BLaER1 (cell line): ENCODE results near the gene CCDC9.

Source experiments
- H3K27ac ChIP-seq: shearing (Covaris generic); formaldehyde crosslinking; 2 replicates; pipeline ENCODE4 v1.8.1; 2022
- H3K27me3 ChIP-seq: shearing (Covaris generic); formaldehyde crosslinking; 2 replicates; pipeline ENCODE4 v1.8.1; 2022
- H3K36me3 ChIP-seq: shearing (Covaris generic); formaldehyde crosslinking; 2 replicates; pipeline ENCODE4 v1.8.1; 2022
- H3K4me1 ChIP-seq: shearing (Covaris generic); formaldehyde crosslinking; 2 replicates; pipeline ENCODE4 v1.8.1; 2022
- H3K4me2 ChIP-seq: shearing (Covaris generic); formaldehyde crosslinking; 2 replicates; pipeline ENCODE4 v1.8.1; 2022
- H3K4me3 ChIP-seq: shearing (Covaris generic); formaldehyde crosslinking; 2 replicates; pipeline ENCODE4 v1.8.1; 2022
- H3K9ac ChIP-seq: shearing (Covaris generic); formaldehyde crosslinking; 2 replicates; pipeline ENCODE4 v1.8.1; 2022
- H3K9me3 ChIP-seq: shearing (Covaris generic); formaldehyde crosslinking; 2 replicates; pipeline ENCODE4 v1.8.1; 2022
- H4K20me1 ChIP-seq: shearing (Covaris generic); formaldehyde crosslinking; 2 replicates; pipeline ENCODE4 v1.8.1; 2022
- Cebpa-rat ChIP-seq: shearing (Covaris generic); IDR thresholded peaks from 2 replicates; pipeline ENCODE4 v1.8.1; 2022

CCDC9 gene

DNA sequence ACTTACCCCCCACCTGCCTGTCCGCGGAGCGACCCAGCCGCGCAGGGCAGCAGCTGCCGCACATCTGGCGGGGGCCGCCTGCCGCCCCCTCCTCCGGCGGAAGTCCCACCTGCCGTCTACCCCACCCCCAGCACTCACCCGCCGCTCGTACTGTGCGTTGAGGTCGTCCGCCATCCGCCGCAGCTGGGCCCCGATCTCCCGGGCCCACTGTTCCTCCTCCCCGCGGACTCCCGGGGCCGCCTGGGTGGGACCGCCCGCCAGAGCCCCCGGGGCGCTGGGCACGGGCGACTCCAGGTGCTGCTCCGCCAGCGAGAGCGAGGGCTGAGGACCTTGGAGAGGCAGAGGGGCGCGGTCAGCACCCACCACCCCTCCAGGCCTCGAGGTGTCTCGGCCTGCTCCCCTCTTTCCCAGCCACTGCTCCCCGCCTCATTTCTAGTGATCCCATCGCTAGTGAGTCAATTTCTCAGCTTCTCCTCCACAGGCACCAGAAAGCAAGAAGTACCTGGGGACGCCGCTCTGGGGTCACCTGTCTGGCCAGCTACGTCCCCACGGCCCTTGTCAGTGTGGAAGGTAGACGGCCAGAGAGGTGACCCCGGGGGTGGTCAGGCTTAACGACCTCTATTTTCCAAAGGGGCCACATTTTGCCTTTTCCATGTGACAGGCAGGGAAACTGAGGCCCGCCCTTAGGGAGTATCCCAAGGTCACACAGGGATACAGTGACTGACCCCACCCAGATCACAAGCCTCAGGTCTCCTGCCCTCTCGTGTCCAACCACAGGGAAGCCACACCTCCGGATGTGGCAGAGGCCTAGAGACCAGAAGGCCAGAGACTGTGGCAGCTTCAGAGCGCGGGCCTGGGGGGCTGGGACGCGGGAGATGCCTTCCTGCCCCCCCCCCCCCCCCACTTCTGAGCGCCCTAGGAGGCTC, 29.6 kb upstream of the CCDC9 start:
- Histone ChIP-seq H4K20me1 (peaks cover 33% of the 10 kb centered on the region), H3K27ac (peak overlapping the region; percentile 97), H3K4me3 (peak overlapping the region; percentile 86), H3K27me3 (peaks cover 19% of the 10 kb centered on the region; the same call in 1 of the 2 replicates), H3K4me2 (peak overlapping the region; percentile 99), H3K9ac (peak overlapping the region; percentile 88), H3K4me1 (peaks cover 53% of the 10 kb centered on the region), H3K9me3 (no peaks in the 10 kb centered on the region), H3K36me3 (peaks cover 15% of the 10 kb centered on the region; the same call in 1 of the 2 replicates)
- TF ChIP-seq Cebpa-rat, result no peak

DNA sequence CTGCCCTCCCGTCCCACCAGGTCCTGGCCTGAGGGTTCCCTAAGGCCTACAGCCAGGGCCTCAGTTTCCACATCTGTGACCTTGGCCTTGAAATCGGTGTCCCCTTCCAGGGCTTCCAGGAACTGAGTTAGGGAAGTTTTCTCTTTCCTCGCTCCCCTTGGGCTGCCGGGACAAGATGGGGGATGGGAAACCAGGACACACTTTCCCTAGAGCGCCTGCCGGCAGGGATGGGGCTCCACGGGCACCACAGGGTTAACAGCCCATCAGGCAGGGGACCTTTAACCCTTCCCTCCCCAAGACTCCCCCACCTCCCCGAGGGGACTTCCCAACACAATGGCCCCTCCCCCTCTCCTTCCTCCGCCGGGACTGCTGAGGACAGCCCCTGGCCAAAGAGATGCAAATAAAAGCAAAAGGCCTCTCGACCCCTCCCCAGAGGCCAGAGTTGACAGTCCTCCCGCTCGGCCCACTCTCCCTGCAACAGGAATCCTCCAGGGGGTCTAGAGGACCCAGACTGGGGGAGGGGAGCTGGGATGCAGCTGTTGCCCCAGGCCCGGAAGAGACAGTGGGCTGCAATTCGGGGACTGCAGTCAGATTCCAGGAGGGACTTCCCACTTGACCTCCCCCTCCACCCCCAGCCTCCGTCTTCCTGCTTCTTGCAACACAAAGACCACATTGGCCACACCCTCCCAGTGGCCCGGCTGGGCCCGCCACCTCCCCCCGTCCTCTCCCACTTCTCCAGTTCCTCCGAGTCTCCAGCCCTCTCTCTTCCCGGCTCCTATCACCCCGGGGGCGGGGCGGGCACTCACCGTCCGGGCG, 28.8 kb upstream of the CCDC9 start:
- no peak for TF ChIP-seq Cebpa-rat
- peaks cover 19% of the 10 kb centered on the region; the same call in 1 of the 2 replicates for H3K27me3 ChIP-seq
- peak overlapping the region; percentile 88 for H3K9ac ChIP-seq
- peak overlapping the region; percentile 99 for H3K4me2 ChIP-seq
- H3K4me3 ChIP-seq, result peak overlapping the region; percentile 86
- H3K4me1 ChIP-seq, result peaks cover 61% of the 10 kb centered on the region
- no peaks in the 10 kb centered on the region for H3K9me3 ChIP-seq
- peaks cover 24% of the 10 kb centered on the region for H4K20me1 ChIP-seq
- H3K27ac ChIP-seq, result peak overlapping the region; percentile 97
- peaks cover 8% of the 10 kb centered on the region; the same call in 1 of the 2 replicates for H3K36me3 ChIP-seq

DNA sequence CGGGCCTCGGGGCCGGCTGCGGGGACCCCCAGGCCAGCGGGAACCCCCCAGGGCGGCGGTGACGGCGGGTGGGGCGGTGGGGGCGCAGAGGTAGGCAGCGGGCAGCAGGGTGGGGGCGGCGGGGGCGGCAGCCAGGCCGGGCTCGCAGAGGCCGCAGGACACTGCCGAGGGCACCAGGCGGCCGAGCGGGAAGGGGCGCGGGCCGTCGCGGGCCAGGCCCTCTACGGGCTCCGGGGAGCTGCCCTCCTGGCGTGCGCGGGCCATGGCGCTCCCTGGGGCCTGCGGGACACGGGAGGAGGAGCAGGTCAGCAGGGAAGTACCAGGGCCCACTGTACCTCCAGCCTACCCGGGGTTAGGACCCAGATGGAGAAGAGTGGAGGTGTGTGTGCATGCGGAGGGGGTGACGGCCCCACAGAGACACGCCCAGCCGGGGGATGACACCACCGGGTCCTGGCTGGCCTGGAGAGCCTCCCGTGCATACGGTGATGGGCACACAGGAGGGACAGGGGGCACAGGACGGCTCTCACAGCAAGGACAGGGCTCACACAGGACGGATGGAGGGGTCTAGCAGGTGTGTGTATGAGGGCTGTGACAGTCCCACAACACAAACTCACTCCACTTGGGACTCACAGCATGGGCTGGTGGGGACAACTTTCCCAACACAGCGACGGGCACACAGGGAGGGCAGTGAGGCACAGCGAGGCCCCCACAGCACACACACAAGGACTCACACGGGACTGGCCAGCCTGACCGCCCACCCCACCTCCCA, 28.0 kb upstream of the CCDC9 start:
- H3K4me2 ChIP-seq, result peak overlapping the region; percentile 99
- TF ChIP-seq Cebpa-rat, result no peak
- peak overlapping the region; percentile 86 for H3K4me3 ChIP-seq
- H3K27me3 ChIP-seq, result peaks cover 19% of the 10 kb centered on the region; the same call in 1 of the 2 replicates
- H3K27ac ChIP-seq, result peak overlapping the region; percentile 97
- peak overlapping the region; percentile 88 for H3K9ac ChIP-seq
- peaks cover 65% of the 10 kb centered on the region for H3K4me1 ChIP-seq
- H4K20me1 ChIP-seq, result peaks cover 23% of the 10 kb centered on the region
- peaks cover 8% of the 10 kb centered on the region; the same call in 1 of the 2 replicates for H3K36me3 ChIP-seq
- H3K9me3 ChIP-seq, result no peaks in the 10 kb centered on the region

DNA sequence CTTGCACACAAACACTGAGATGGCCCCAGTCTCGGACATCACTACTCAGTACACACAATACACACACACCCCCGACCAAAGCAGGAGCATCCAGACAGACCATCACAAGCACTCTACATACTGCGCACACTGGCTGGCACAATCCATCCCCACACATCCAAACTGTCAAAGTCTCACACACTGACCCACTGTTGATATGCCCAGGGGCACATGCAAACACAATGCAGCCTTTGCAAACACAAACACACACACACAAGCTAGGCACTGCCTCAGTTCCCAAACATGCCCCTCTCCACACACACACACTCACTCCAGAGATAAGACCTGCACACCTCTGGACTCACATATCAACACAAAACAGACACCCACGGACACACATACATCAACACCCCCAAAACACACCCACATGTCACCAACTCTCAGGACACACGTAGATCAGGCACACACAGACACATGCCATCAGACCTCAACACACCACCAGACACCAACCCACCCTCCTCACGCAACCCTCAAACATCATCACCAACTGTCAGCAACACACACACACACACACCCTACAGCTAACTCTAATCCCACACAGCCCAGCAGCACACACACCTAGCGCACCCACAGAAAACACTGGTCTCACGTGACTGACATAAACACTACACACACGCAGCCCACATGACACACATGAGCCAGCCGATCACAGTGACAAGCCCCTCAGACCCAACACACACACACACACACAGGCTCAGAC, 27.2 kb upstream of the CCDC9 start:
- Histone ChIP-seq H3K4me3 (peak overlapping the region; percentile 86), H3K27ac (peak overlapping the region; percentile 97), H3K36me3 (0 out of 2 replicates have a peak, but pooled peaks cover under 1% of the 10 kb centered on the region), H4K20me1 (peaks cover 23% of the 10 kb centered on the region), H3K9me3 (no peaks in the 10 kb centered on the region), H3K4me2 (peak overlapping the region; percentile 99), H3K27me3 (peaks cover 19% of the 10 kb centered on the region; the same call in 1 of the 2 replicates), H3K4me1 (peaks cover 65% of the 10 kb centered on the region), H3K9ac (peak overlapping the region; percentile 88)
- no peak for TF ChIP-seq Cebpa-rat

DNA sequence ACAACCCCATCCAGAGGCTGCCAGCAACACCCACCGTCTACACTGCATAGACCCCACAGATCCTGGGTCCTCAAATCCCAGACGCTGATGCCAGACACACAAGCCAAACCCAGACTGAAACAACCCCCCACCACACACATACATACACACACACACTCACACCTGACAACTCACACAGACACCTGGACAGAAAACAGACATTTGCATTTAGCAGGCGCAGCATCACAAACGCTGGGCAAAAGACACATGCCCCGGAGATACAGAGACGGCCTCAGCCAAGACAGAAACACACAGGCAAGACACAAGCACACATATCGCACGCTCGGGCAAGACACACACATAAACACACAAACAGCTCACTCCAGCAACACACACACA, 26.7 kb upstream of the CCDC9 start:
- Histone ChIP-seq H3K4me2 (peak overlapping the region; percentile 99), H3K27ac (peak overlapping the region; percentile 83; the same call in 1 of the 2 replicates), H4K20me1 (peaks cover 23% of the 10 kb centered on the region), H3K9ac (peak overlapping the region; percentile 88), H3K4me3 (peak overlapping the region; percentile 86), H3K9me3 (no peaks in the 10 kb centered on the region), H3K27me3 (peaks cover 19% of the 10 kb centered on the region; the same call in 1 of the 2 replicates), H3K36me3 (no peaks in the 10 kb centered on the region), H3K4me1 (peaks cover 65% of the 10 kb centered on the region)
- TF ChIP-seq Cebpa-rat, result no peak

DNA sequence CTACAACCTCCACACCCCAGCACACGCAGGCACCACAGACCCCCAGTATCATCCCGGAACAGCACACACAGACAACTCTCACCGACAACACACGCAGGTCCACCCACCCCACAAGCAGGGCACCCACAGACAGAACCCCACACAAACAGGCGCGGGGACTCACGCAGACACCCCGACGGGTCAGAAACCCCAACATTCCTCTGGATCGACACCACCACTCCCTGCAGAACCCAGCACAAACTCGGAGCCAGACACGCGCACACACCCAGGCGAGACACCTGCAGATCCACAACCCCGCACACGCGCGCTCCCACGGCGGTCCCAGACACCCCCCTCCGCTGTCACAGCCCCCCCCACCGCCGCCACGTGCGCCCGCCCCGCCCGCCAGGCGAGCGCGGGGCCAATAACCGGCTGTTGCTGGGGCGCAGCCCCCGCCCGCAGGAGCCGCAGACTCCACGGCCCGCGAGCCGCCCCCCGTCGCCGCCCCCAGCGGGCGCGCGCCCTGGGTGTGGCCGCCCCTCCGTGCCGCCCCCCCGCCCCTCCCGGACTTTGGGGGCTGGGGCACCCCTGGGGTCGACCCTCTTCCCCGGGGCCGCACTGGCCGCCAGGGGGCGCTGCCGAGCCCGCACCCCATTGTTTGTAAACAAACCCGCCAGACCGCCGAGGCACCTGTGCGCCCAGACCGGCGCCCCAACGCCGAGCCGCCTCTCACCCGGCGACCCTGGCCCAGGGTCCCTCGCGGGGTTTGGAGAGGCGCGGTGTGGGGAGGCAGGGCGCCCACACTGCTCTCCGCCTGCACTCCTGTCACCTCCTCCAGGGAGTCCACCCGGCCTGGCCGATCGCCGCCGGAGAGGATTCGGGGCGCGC, 26.0 kb upstream of the CCDC9 start:
- Histone ChIP-seq H3K4me1 (peaks cover 59% of the 10 kb centered on the region), H3K9me3 (no peaks in the 10 kb centered on the region), H3K4me3 (peak overlapping the region; percentile 86), H3K27me3 (peaks cover 19% of the 10 kb centered on the region; the same call in 1 of the 2 replicates), H3K9ac (peak overlapping the region; percentile 88), H3K27ac (peak overlapping the region; percentile 83), H3K4me2 (peak overlapping the region; percentile 99), H4K20me1 (peaks cover 23% of the 10 kb centered on the region), H3K36me3 (no peaks in the 10 kb centered on the region)
- no peak for TF ChIP-seq Cebpa-rat

DNA sequence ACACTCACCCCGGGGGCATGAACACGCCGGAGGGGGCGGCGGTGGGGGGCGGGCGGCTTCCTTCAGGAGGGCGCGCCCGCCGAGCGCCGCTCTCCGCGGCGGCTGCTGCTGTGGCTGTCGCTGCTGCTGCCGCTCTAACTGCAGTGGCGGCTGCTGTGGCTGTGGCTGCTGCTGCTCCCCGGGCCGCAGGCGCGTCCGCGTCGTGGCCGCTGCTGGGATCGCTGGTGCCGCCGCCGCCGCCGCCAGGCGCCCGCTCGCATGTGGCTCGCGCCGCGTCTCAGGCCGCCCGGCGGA, 25.5 kb upstream of the CCDC9 start, which contains the start of gene BBC3:
Gene BBC3 (minus strand): TSS at position 279 of the 294 bp plus-strand sequence. CDS start 2,768 bp downstream, outside the sequence.
- peaks cover 23% of the 10 kb centered on the region for H4K20me1 ChIP-seq
- peak within 1 kb of the TSS; percentile 86 for H3K4me3 ChIP-seq
- H3K4me1 ChIP-seq, result peaks cover 54% of the 10 kb centered on the region
- H3K9ac ChIP-seq, result peak within 1 kb of the TSS; percentile 88
- peak within 1 kb of the TSS; percentile 83 for H3K27ac ChIP-seq
- peak within 1 kb of the TSS; percentile 99 for H3K4me2 ChIP-seq
- H3K36me3 ChIP-seq, result no peaks in the 10 kb centered on the region
- peaks cover 19% of the 10 kb centered on the region; the same call in 1 of the 2 replicates for H3K27me3 ChIP-seq
- H3K9me3 ChIP-seq, result no peaks in the 10 kb centered on the region
- TF ChIP-seq Cebpa-rat, result no peak
